ENCODE data around the gene MSL1. TPM values are rescaled to one million over a fixed set of nuclear protein-coding genes. Genes with fewer than 3 reads are reported as not detected.

The MSL1 gene
- total RNA-seq, 1 experiment from 2014 or later = 96.3 TPM

- intact Hi-C loops (cut with micrococcal nuclease; ENCODE audit: unreplicated experiment) = no loop called here
Observed at GRCh38 chr17:40153603-40154236, 31.9 kb downstream of the MSL1 start.

GRCh38 chr17:40157973-40158372 lies 36.2 kb downstream of the MSL1 start:
- in situ Hi-C loops (cut with HindIII; ENCODE audit: low pct_unique_long_range_greater_than_20kb, low sequenced_read_pairs) (no loop called here), intact Hi-C loops (cut with micrococcal nuclease; ENCODE audit: unreplicated experiment) (no loop called here)
- Histone ChIP-seq H3K4me3 (ENCODE audit: low read depth in 2 of 2, low read length in 2 of 2) (no peak overlapping the region), H3K27ac (ENCODE audit: low read length) (no peak overlapping the region), H3K9me3 (ENCODE audit: control insufficient read depth, insufficient read depth, low read depth, low read length) (no peaks in the 10 kb centered on the region), H3K36me3 (ENCODE audit: control insufficient read depth, insufficient read depth, low read length) (peaks cover 17% of the 10 kb centered on the region), H3K4me1 (ENCODE audit: control insufficient read depth, insufficient read depth, low read length) (no peaks in the 10 kb centered on the region), H3K27me3 (ENCODE audit: control insufficient read depth, insufficient read depth, low read length) (no peaks in the 10 kb centered on the region)
- no TSS peak for BruUV-seq (replicated peaks)
- no peak for TF ChIP-seq POLR2AphosphoS5 (IDR thresholded peaks at IDR 0.05; ENCODE audit: low read depth, low read length)
- TF ChIP-seq TCF7L2 (IDR thresholded peaks at IDR 0.05; ENCODE audit: low read depth, low read length) = no peak
- no peak for TF ChIP-seq SIN3A (IDR thresholded peaks at IDR 0.05; ENCODE audit: borderline replicate concordance, insufficient read depth, low read depth, low read length)
- no peak for TF ChIP-seq REST (IDR thresholded peaks at IDR 0.05; ENCODE audit: insufficient read depth in 1 of 2, low read depth in 2 of 2, low read length in 1 of 2)
- TF ChIP-seq CTCF (IDR thresholded peaks at IDR 0.05) = no peak
- no peak for DNase-seq (ENCODE audit: low read depth, low spot score)
- ChIA-PET POLR2A (interaction anchor here (0.6 kb wide), 1 partner anchor 14 kb away, joined by 12 read pairs; no protein-coding TSS in a partner anchor), CTCF (no interaction called here)
- no peak for ATAC-seq

More at GRCh38 chr17:40153603-40154236, 31.9 kb downstream of the MSL1 start:
- no peak for TF ChIP-seq CTCF (IDR thresholded peaks at IDR 0.05)
- no peak for TF ChIP-seq TCF7L2 (IDR thresholded peaks at IDR 0.05; ENCODE audit: low read depth, low read length)
- no peak for TF ChIP-seq POLR2AphosphoS5 (IDR thresholded peaks at IDR 0.05; ENCODE audit: low read depth, low read length)
- no peak for TF ChIP-seq REST (IDR thresholded peaks at IDR 0.05; ENCODE audit: insufficient read depth in 1 of 2, low read depth in 2 of 2, low read length in 1 of 2)
- TF ChIP-seq SIN3A (IDR thresholded peaks at IDR 0.05; ENCODE audit: borderline replicate concordance, insufficient read depth, low read depth, low read length) = no peak
- in situ Hi-C loops (cut with HindIII; ENCODE audit: low pct_unique_long_range_greater_than_20kb, low sequenced_read_pairs) = no loop called here
- ChIA-PET POLR2A (no interaction called here), CTCF (no interaction called here)
- Histone ChIP-seq H3K4me1 (ENCODE audit: control insufficient read depth, insufficient read depth, low read length) (no peaks in the 10 kb centered on the region), H3K27ac (ENCODE audit: low read length) (no peak overlapping the region), H3K9me3 (ENCODE audit: control insufficient read depth, insufficient read depth, low read depth, low read length) (no peaks in the 10 kb centered on the region), H3K27me3 (ENCODE audit: control insufficient read depth, insufficient read depth, low read length) (no peaks in the 10 kb centered on the region), H3K4me3 (ENCODE audit: low read depth in 2 of 2, low read length in 2 of 2) (no peak overlapping the region), H3K36me3 (ENCODE audit: control insufficient read depth, insufficient read depth, low read length) (peaks cover 10% of the 10 kb centered on the region)
- no TSS peak for BruUV-seq (replicated peaks)
- no peak for DNase-seq (ENCODE audit: low read depth, low spot score)
- ATAC-seq = no peak

Data from Panc1 (cell line).